Large intestine (tissue), 3 donors: ENCODE results near the gene TKFC. TPM values are rescaled to one million over a fixed set of nuclear protein-coding genes. Genes with fewer than 3 reads are reported as not detected.

Source experiments
- DNase-seq, 2 donors: peaks; one replicate each; pipeline versions ENCODE4 v3.0.0 to v3.0.0-alpha.2; 2013
- H3K27ac ChIP-seq: one replicate; pipeline ENCODE4 v1.5.1; 2013; ENCODE audit warnings: low read length
- H3K27me3 ChIP-seq: 2 replicates; pipeline ENCODE4 v1.6.1; 2013; ENCODE audit warnings: low read length; ENCODE audit not compliant: control insufficient read depth, insufficient read depth
- H3K36me3 ChIP-seq: 2 replicates; pipeline ENCODE4 v1.6.1; 2013; ENCODE audit warnings: low read length; ENCODE audit not compliant: control insufficient read depth, insufficient read depth
- H3K4me1 ChIP-seq: one replicate; pipeline ENCODE4 v1.6.1; 2013; ENCODE audit warnings: low read length; ENCODE audit not compliant: control insufficient read depth, insufficient read depth
- H3K4me3 ChIP-seq: one replicate; pipeline ENCODE4 v1.5.1; 2013; ENCODE audit warnings: low read length
- H3K9me3 ChIP-seq: one replicate; pipeline ENCODE4 v1.6.1; 2013; ENCODE audit warnings: mild to moderate bottlenecking, low read depth, low read length, moderate library complexity; ENCODE audit not compliant: control insufficient read depth
- WGBS: methylation state at CpG from one replicate; pipeline ENCODE4 v1.1.5; 2013; ENCODE audit warnings: low lambda C conversion rate; ENCODE audit not compliant: insufficient coverage; 5-methylcytosine and 5-hydroxymethylcytosine counted together
- polyA plus RNA-seq: library from polyadenylated mRNA; unstranded; fragments of 120-200 nt; gene quantifications from one replicate; pipeline ENCODE4 v1.2.1, GENCODE V29; 2013

Gene TKFC
- polyA plus RNA-seq, 1 donor = 285 TPM

DNA sequence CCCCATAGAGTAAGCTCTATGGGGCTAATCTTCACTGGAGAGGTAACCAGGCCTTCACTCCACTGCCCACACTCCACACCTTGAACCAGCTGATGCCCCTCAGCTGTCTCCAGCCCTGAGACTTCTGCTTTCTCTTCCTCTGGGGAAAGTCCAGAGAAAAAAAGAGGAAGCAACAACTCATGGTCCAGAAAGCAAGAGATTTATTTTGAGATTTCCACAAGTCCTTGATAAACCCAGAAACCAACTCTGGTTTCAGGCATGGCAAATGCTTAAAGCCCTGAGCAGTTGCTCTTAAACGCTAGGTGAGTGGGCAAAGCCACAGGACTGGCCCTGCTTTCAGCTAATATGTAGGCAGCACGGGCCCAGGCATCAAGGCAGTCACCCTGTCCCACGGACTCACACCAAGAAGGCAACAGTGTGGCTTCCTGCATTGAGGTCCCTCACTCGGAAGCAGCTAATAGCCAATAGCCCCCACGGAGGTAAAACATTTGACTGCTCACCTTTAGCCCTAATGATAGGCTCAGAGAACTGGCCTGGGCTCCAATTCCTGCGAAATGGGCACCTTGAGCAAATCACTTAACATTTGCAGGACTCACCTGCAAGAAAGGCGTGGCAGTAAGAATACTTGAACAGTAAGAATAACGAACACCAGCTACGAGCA is 24.3 kb downstream of the TKFC start:
- peak in 1 of 2 donors; percentile 29 for DNase-seq
- peaks cover 22% of the 10 kb centered on the region for H3K36me3 ChIP-seq
- WGBS = no CpG with 5 or more reads among the region's 9 CpGs
- H3K27me3 ChIP-seq = no peaks in the 10 kb centered on the region
- no peaks in the 10 kb centered on the region for H3K9me3 ChIP-seq
- peaks cover 31% of the 10 kb centered on the region for H3K4me1 ChIP-seq
- peak overlapping the region; percentile 26 for H3K27ac ChIP-seq
- H3K4me3 ChIP-seq = no peak overlapping the region

DNA sequence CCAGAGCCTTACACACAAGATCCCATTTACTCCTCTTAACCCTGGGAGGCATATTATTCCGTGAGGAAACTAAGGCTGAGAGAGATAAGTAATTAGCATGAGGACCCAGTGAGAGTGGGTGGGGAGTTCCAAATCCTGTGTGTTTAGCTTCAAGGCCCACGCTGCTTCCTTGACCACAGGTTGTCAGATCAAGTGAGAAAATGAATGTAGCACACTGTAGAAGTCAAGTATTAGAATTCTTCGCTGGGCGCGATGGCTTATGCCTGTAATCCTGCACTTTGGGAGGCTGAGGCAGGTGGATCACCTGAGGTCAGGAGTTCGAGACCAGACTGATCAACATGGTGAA is 24.8 kb downstream of the TKFC start:
- no peaks in the 10 kb centered on the region for H3K9me3 ChIP-seq
- H3K4me3 ChIP-seq = no peak overlapping the region
- peaks cover 18% of the 10 kb centered on the region for H3K36me3 ChIP-seq
- peaks cover 31% of the 10 kb centered on the region for H3K4me1 ChIP-seq
- H3K27ac ChIP-seq = no peak overlapping the region
- no peak for DNase-seq
- WGBS = no CpG with 5 or more reads among the region's 6 CpGs
- H3K27me3 ChIP-seq = no peaks in the 10 kb centered on the region

DNA sequence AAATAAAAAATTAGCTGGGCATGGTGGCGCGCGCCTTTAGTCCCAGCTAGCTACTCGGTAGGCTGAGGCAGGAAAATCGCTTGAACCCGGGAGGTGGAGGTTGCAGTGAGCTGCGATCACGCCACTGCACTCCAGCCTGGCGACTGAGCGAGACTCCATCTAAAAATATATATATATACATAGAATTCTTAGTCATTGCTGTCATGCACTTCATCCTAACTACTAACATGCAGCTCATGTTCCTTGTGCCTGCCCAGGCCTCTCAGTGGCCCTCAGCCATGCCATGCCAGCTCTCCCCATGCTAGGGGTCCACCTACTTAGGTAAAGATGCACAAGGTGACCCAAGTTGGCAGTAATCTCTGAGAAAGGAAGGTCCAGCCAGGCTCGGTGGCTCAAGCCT is 25.5 kb downstream of the TKFC start:
- H3K27ac ChIP-seq = no peak overlapping the region
- H3K4me1 ChIP-seq = peaks cover 31% of the 10 kb centered on the region
- no peak for DNase-seq
- H3K9me3 ChIP-seq = no peaks in the 10 kb centered on the region
- WGBS = no CpG with 5 or more reads among the region's 11 CpGs
- no peak overlapping the region for H3K4me3 ChIP-seq
- H3K27me3 ChIP-seq = no peaks in the 10 kb centered on the region
- H3K36me3 ChIP-seq = peaks cover 12% of the 10 kb centered on the region

DNA sequence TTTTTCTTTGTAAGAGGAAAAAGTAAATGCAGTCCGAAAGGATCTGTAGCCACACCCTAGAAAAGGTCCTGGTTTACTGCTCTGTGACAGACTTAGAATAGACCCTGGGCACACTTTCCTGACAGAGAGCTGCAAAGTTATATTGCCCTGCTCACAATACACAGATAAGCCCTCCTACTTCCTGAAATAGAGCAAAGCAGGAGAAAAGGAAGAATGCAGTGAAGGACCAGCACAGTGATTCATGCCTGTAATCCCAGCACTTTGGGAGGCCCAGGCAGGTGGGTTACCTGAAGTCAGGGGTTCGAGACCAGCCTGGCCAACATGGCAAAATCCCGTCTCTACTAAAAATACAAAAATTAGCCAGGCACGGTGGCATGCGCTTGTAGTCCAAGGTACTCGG is 26.5 kb downstream of the TKFC start:
- Histone ChIP-seq H3K27ac (peak overlapping the region; percentile 67), H3K4me1 (peaks cover 31% of the 10 kb centered on the region), H3K9me3 (no peaks in the 10 kb centered on the region), H3K36me3 (peaks cover 13% of the 10 kb centered on the region), H3K27me3 (no peaks in the 10 kb centered on the region), H3K4me3 (no peak overlapping the region)
- DNase-seq = peak; percentile 73 to 90
- no CpG with 5 or more reads among the region's 6 CpGs for WGBS

DNA sequence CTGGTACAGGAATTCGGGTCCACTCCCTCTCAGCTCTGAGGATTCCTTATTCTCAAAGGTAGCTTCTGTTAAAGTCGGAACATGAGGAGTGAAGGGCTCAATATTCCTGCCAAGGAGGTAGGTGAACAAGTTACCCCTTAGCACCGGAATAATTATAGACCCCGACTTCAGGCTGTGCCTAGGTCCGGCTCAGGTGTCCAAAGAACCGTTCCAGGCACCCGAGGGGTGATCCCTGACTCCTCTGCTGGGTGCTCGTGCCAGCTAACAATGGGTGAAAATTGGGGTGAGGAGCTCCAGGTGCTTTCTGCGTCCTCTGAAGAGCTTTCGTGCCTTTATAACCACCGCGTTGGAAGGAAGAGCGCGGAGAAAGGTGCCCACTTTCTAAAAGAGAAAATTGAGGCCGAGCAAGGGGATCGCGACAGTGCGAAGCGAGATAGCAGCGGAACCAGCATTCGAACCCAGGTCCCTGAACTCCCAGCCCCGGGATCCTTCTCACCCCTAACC is 28.3 kb downstream of the TKFC start:
- H3K4me3 ChIP-seq = peak overlapping the region; percentile 70

DNA sequence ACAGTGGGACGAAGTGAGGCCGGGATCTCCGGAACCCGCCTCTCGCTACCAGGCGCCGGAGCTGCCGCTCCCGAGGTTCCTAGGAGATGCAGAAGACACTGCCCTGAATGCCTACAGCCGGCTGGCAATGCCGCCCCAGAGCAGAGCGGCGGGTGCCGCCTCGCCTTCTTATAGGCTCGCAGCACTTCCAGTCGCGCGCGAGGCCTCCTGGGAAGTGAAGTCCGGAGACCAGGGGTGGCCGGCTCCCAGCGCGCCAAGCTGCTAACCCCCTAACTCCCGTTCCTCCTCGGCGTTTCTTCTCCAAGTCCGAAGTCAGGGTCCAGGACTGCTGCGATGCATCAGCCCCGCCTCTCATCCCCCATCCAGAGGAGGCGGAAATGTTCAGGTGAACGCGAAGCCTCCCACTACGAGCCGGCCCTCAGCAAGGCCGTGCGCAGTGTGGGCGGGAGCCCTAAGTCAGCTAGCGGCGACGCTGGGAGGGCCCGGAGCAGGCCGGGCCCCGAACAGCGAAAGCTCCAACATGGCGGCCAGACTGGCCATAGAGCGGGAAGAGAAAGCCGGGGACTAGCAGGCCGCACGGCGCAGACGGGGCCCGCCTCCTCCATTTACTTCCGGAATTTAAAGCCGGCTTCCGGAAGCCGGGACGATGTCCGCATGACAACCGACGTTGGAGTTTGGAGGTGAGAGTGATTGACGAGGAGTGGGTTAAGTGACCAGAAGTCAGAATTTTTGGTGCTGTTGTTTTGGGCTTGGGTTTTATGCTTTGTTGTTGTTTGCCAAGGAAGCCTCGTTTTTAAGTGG is 28.9 kb downstream of the TKFC start, which contains the start of the genes CYB561A3 and TMEM138:
CYB561A3 (minus strand) TSS at position 142 of the 801 bp plus-strand sequence. CDS start 5,169 bp downstream, outside the sequence.
TMEM138 (plus strand) TSS at position 634 of the 801 bp plus-strand sequence. CDS start 2,017 bp downstream, outside the sequence.
- peaks cover 26% of the 10 kb centered on the region for H3K36me3 ChIP-seq
- DNase-seq = peak; percentile 92 to 97
- H3K27me3 ChIP-seq = no peaks in the 10 kb centered on the region
- peaks cover 31% of the 10 kb centered on the region for H3K4me1 ChIP-seq
- no CpG with 5 or more reads among the region's 63 CpGs for WGBS
- no peaks in the 10 kb centered on the region for H3K9me3 ChIP-seq
- peak within 1 kb of the TSS; percentile 70 for H3K4me3 ChIP-seq
- H3K27ac ChIP-seq = peak within 1 kb of the TSS; percentile 86

More for the DNA sequence above, 28.3 kb downstream of the TKFC start:
- Histone ChIP-seq H3K27me3 (no peaks in the 10 kb centered on the region), H3K36me3 (peaks cover 22% of the 10 kb centered on the region), H3K27ac (peak overlapping the region; percentile 86), H3K4me1 (peaks cover 31% of the 10 kb centered on the region), H3K9me3 (no peaks in the 10 kb centered on the region)
- DNase-seq = no peak
- WGBS = no CpG with 5 or more reads among the region's 22 CpGs

DNA sequence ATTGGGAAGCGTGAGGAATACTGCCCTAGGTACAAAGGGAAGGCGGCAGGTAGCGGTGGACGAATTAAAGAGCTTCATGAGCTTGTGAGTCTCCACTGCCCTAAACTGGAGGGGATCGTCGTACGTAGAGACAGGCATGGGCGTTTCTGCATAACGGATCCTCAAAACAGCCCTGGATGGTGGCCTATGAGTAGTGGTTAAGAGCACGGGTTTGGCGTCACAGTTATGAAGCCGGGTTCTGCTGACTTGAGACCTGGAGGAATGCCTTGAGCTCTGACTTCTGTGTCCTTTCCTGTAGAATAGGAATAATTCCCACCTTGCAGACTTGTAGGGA is 29.5 kb downstream of the TKFC start:
- no peak for DNase-seq

DNA sequence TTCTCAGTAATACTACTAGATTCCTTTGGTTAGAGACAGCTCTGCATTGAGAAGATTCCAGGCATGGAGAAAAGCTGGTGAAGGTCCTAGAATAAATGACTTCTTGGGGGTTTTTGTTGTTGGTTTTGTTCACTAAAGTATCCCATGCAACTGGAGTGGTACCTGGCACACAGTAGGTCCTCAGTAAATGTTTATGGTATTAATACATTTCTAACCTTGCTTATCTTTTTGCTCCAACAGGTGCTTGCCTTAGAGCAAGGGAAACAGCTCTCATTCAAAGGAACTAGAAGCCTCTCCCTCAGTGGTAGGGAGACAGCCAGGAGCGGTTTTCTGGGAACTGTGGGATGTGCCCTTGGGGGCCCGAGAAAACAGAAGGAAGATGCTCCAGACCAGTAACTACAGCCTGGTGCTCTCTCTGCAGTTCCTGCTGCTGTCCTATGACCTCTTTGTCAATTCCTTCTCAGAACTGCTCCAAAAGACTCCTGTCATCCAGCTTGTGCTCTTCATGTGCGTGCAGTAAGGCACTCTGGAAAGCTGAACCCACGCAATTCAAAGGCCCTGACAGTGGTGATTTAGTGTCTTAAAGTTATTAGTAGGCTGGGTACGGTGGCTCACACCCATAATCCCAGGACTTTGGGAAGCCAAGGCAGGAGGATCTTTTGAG is 31.1 kb downstream of the TKFC start:
- Histone ChIP-seq H3K27ac (no peak overlapping the region), H3K4me3 (no peak overlapping the region), H3K36me3 (peaks cover 44% of the 10 kb centered on the region), H3K9me3 (no peaks in the 10 kb centered on the region), H3K27me3 (no peaks in the 10 kb centered on the region), H3K4me1 (peaks cover 16% of the 10 kb centered on the region)
- WGBS = no CpG with 5 or more reads among the region's 5 CpGs
- DNase-seq = no peak

More for the DNA sequence above, 29.5 kb downstream of the TKFC start:
- WGBS = no CpG with 5 or more reads among the region's 12 CpGs
- no peaks in the 10 kb centered on the region for H3K27me3 ChIP-seq
- H3K27ac ChIP-seq = peak overlapping the region; percentile 86
- peaks cover 31% of the 10 kb centered on the region for H3K36me3 ChIP-seq
- peaks cover 26% of the 10 kb centered on the region for H3K4me1 ChIP-seq
- H3K4me3 ChIP-seq = peak overlapping the region; percentile 70
- H3K9me3 ChIP-seq = no peaks in the 10 kb centered on the region

DNA sequence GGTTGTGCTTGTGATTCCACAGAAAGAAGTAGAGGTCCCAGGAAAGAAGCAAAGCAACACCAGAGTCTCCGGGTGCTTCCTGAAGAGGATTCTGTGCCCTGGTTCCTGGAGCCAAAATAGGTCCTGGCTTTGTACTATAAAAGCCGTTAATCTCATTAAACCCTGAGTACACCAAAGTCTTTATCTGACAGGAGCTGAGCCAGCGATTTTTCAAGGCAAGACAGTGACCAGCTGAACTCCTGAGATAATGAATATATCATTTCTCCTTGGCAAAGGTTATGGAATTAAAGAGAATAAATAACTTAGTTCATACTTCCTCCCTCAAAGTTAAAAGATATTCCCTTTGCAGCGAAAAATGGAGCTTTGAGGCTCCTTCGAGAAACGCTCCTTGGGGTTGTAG is 34.4 kb downstream of the TKFC start:
- WGBS = no CpG with 5 or more reads among the region's 6 CpGs
- Histone ChIP-seq H3K36me3 (peaks cover 62% of the 10 kb centered on the region), H3K27me3 (no peaks in the 10 kb centered on the region), H3K4me1 (no peaks in the 10 kb centered on the region), H3K27ac (no peak overlapping the region), H3K9me3 (no peaks in the 10 kb centered on the region), H3K4me3 (no peak overlapping the region)
- DNase-seq = no peak

DNA sequence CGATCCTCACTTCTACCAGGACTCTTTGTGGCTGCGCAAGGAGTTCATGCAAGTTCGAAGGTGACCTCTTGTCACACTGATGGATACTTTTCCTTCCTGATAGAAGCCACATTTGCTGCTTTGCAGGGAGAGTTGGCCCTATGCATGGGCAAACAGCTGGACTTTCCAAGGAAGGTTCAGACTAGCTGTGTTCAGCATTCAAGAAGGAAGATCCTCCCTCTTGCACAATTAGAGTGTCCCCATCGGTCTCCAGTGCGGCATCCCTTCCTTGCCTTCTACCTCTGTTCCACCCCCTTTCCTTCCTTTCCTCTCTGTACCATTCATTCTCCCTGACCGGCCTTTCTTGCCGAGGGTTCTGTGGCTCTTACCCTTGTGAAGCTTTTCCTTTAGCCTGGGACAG is 35.6 kb downstream of the TKFC start:
- H3K4me1 ChIP-seq = no peaks in the 10 kb centered on the region
- WGBS = 95% methylated on average over 3 of the region's 7 CpGs
- H3K9me3 ChIP-seq = no peaks in the 10 kb centered on the region
- no peak overlapping the region for H3K4me3 ChIP-seq
- DNase-seq = no peak
- no peaks in the 10 kb centered on the region for H3K27me3 ChIP-seq
- peaks cover 62% of the 10 kb centered on the region for H3K36me3 ChIP-seq
- no peak overlapping the region for H3K27ac ChIP-seq
